HEK293 (cell line): ENCODE measurements around the gene MDFIC.

ENCODE experiments used
- ATF2 ChIP-seq: fragments of 450-650 bp; formaldehyde crosslinking; IDR thresholded peaks from 2 replicates; pipeline ENCODE4 v1.5.1; 2016; ENCODE audit warnings: missing biosample characterization, missing genetic modification characterization, low read depth
- CTCF ChIP-seq: fragments of 450-650 bp; formaldehyde crosslinking; IDR thresholded peaks from 2 replicates; pipeline ENCODE4 v1.5.1; 2016; ENCODE audit warnings: missing biosample characterization, missing genetic modification characterization
- GFI1B ChIP-seq: fragments of 450-650 bp; formaldehyde crosslinking; IDR thresholded peaks from 2 replicates; pipeline ENCODE4 v1.5.1; 2016; ENCODE audit warnings: missing biosample characterization, missing genetic modification characterization
- HOXC10 ChIP-seq: sonication (generic); formaldehyde crosslinking; IDR thresholded peaks from 2 replicates; pipeline ENCODE4 v1.8.1; 2023; ENCODE audit warnings: mild to moderate bottlenecking, missing genetic modification reagents
- REST ChIP-seq: fragments of 450-650 bp; formaldehyde crosslinking; IDR thresholded peaks from 2 replicates; pipeline ENCODE4 v1.5.1; 2016; ENCODE audit warnings: missing biosample characterization, missing genetic modification characterization
- WT1 ChIP-seq: fragments of 450-650 bp; formaldehyde crosslinking; IDR thresholded peaks from 2 replicates; pipeline ENCODE4 v1.5.1; 2016; ENCODE audit warnings: missing biosample characterization, missing genetic modification characterization
- ZBTB6 ChIP-seq: fragments of 450-650 bp; formaldehyde crosslinking; IDR thresholded peaks from 2 replicates; pipeline ENCODE4 v1.5.1; 2017; ENCODE audit warnings: missing biosample characterization, missing genetic modification characterization
- ZNF157 ChIP-seq: fragments of 450-650 bp; formaldehyde crosslinking; IDR thresholded peaks from 2 replicates; pipeline ENCODE4 v1.5.1; 2016; ENCODE audit warnings: missing biosample characterization, missing genetic modification characterization
- ZNF473 ChIP-seq: fragments of 450-650 bp; formaldehyde crosslinking; IDR thresholded peaks from 2 replicates; pipeline ENCODE4 v1.5.1; 2017; ENCODE audit warnings: missing biosample characterization, missing genetic modification characterization
- ZNF704 ChIP-seq: fragments of 450-650 bp; formaldehyde crosslinking; IDR thresholded peaks from 2 replicates; pipeline ENCODE4 v1.5.1; 2016; ENCODE audit warnings: missing biosample characterization, missing genetic modification characterization
- ZNF747 ChIP-seq: fragments of 450-650 bp; formaldehyde crosslinking; IDR thresholded peaks from 2 replicates; pipeline ENCODE4 v1.5.1; 2016; ENCODE audit warnings: missing biosample characterization, missing genetic modification characterization

GRCh38 chr7:115058726-115059125 lies 136.8 kb downstream of the MDFIC start:
- TF ChIP-seq CTCF (tag by site-specific recombination) (no peak), ZBTB6 (no peak), ZNF473 (tag by site-specific recombination) (no peak), ZNF704 (no peak), ATF2 (tag by site-specific recombination) (no peak), GFI1B (tag by site-specific recombination) (no peak), HOXC10 (CRISPR knock-in tag) (no peak), ZNF157 (tag by site-specific recombination) (no peak), WT1 (no peak), REST (tag by site-specific recombination) (no peak), ZNF747 (tag by site-specific recombination) (no peak)
